NCI-H82 treated with DMSO at 0.1 percent for 48 hours (cell line): ENCODE results near the gene GJA10.
"Not testable (repeated sequence)": the region's sequence is repeated elsewhere in the genome, so short reads cannot be mapped to it uniquely, and the experiment has no call there.

Experiments used
- DNase-seq: peaks from one replicate; lab custom pipeline; 2025; ENCODE audit not compliant: unreplicated experiment; lab: John Stamatoyannopoulos, UW

The GJA10 gene

DNA sequence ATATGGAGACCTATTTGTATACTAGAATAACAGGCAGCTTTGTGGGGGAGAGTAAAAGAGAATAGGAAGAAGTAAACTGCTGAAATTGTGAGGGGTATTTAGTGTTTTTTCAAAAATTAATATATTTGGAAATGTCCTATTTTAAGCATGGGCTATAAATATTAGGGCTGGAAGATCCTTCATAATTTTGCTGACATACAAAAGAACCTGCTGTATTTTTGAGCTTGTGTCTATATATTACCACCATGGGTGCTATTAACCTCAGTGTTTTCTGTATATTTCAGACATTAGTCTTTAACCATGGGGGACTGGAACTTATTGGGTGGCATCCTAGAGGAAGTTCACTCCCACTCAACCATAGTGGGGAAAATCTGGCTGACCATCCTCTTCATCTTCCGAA is at the start of gene GJA10:
Gene GJA10, plus strand, starts transcription at position 301 of the 400 bp plus-strand sequence. Its CDS starts 0 bp downstream, at position 301.
- DNase-seq = no peak

DNA sequence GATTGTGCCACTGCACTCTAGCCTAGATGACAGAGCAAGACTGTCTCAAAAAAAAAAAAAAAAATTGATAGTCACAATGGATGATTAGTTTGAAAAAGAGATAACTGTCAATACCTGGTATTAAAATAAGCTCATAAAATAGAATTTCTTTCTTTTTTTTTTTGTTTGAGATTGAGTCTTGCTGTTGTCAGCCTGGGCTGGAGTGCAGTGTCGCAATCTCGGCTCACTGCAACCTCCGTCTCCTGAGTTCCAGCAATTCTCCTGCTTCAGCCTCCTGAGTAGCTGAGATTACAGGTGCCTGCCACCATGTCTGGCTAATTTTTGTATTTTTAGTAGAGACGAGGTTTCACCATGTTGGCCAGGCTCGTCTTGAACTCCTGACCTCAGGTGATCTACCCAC is 46.8 kb upstream of the GJA10 start:
- DNase-seq = not testable (repeated sequence)

GRCh38 chr6:89853068-89853467 is 41.2 kb upstream of the GJA10 start:
- DNase-seq = no peak

DNA sequence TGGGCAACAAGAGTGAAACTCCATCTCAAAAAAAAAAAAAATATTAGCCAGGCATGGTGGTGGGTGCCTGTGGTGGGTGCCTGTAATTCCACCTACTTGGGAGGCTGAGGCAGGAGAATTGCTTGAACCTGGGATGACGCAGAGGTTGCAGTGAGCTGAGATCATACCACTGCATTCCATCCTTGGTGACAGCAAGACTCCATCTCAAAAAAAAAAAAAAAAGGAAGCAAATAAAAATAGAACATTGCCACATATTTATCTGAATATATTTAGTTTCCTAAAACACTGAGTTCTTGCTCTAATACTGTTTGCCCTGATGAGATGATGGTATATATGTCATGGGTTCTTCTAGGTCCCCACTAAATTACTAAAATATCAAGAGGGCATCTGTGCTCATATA is 36.2 kb upstream of the GJA10 start:
- DNase-seq = no peak

DNA sequence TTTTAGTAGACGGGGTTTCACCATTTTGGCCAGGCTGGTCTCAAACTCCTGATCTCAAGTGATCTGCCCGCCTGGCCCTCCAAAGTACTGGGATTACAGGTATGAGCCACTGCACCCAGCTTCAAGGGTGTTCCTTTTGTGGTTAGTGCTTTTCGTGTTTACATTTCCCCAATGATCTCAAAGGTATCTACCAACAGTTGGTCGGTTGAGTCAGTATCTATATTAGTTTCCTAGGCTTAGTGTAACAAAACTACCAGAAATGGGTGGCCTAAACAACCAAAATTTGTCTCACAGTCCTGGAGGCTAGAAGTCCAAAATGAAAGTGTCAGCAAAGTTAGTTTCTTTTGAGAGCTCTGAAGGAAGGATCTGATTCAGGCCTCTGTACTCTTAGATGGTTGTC is 34.5 kb upstream of the GJA10 start:
- DNase-seq = no peak

DNA sequence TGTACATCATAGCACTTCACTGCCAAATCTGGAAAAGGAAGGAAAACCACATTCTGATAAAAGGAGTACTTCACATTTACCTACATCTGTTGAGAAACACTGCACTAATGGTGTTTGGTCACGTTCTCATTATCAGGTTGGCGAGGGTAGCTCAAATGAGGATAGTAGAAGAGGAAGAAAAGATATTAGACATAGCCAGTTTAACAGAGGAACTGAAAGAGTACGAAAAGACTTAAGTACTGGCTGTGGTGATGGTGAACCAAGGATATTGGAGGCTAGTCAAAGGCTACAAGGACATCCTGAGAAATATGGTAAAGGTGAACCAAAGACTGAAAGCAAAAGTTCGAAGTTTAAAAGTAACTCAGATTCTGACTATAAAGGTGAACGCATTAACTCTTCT is 32.0 kb upstream of the GJA10 start:
- DNase-seq = no peak

DNA sequence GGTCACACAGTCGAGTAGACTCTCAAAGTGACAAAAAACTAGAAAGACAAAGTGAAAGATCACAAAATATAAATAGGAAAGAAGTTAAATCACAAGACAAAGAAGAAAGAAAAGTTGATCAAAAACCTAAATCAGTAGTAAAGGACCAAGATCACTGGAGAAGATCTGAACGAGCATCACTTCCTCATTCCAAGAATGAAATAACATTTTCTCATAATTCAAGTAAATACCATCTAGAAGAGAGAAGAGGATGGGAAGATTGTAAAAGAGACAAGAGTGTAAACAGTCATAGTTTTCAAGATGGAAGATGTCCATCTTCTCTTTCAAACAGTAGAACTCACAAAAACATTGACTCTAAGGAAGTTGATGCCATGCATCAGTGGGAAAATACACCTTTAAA is 31.6 kb upstream of the GJA10 start:
- no peak for DNase-seq

DNA sequence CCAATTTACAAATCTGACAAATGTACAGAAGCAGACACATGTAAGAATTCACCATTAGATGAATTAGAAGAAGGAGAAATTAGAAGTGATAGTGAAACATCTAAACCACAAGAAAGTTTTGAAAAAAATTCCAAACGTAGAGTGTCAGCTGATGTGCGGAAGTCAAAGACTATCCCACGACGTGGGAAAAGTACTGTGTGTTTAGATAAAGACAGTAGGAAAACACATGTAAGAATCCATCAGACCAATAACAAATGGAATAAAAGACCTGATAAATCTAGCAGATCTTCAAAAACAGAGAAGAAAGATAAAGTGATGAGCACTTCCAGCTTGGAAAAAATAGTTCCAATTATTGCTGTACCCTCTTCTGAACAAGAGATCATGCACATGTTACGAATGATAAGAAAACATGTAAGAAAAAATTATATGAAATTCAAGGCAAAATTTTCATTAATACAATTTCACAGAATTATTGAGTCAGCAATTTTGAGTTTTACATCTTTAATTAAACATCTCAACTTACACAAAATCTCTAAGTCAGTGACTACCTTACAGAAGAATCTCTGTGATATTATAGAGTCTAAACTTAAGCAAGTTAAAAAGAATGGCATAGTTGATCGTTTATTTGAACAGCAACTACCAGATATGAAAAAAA is 28.1 kb upstream of the GJA10 start:
- DNase-seq = no peak

DNA sequence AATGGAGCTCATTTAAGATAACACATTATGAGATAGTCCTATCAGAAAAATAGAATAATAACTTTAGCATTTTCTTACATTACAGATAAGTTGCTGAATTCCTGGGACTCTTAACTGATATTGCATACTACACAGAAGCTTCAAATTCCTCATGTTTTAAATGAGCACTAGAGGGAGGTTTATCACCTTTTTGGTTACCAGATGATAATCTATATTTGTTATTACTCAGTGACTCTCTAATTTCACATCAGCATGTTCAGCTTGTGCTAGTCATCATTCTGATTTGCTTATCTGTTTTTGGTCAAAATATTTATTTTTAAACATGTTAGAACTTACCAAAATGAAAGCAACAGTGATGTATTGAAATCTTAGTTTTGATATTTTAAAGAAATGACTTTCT is 20.5 kb upstream of the GJA10 start:
- DNase-seq = no peak

DNA sequence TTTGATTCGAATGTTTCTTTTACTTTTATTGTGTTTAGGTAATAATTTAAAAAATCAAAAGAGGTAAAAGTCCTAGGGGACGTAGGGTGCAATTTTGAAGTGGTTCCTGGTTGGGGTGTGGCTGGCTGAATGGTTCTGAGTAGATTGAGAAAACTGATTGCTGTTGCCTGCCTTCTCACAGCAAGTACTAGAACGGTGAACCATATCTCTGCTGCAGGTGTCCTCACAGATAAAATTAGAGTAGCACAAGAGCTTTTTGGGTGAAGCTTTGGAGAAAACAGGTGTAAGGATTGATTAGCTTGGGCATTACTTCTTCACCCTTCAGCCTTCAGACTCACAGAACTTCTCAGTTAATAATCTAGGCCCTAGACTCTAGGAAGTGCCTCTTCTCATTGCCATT is 19.8 kb upstream of the GJA10 start:
- no peak for DNase-seq

- DNase-seq = no peak
Observed at GRCh38 chr6:89886378-89887120, 7.7 kb upstream of the GJA10 start.

DNA sequence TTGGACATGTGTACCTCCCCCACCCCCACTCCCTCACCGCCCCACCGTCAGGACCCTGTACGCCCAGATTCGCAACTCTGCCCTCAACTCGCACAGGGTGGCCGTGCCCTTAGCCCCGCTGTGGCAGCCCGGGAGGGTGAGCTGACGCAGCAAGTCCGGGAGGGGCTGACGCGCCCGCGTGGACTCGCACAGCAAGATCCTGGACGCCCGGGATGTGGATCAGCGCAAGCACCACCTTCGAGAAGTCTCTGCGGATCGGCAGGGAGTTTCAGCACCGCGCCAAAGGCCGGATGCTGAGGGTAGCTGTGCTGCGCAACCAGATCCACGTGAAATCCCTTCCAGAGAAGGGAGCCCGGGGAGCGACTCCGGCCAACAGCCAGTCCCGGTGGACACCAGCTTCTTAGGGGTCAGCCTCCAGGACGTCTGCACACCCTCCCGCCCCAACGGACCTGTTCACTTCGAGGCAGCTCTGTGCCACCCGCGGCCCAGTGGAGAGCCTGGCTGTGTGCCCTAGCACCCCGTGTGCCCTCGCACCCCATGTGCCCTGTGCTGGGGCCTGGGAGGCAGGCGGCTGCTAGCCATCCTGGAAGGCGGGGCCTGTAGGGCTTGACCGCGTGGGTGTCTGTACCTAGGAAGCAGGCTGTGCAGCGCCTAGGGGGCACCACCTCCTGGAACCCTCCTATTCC is 6.7 kb upstream of the GJA10 start:
- DNase-seq = no peak

DNA sequence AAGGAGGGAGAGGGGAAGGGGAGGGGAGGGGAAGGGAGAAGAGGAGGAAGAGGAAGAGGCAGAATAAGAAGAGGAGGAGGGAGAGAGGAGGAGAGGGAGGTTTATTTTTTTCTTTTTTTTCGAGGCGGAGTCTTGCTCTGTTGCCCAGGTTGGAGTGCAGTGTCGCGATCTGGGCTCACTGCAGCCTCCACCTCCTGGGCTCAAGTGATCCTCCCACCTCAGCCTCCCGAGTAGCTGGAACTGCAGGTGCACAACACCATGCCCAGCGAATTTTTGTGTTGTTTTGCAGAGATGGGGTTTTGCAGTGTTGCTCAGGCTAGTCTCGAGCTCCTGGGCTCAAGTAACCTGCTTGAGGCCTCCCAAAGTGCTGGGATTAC is 6.1 kb upstream of the GJA10 start:
- no peak for DNase-seq

DNA sequence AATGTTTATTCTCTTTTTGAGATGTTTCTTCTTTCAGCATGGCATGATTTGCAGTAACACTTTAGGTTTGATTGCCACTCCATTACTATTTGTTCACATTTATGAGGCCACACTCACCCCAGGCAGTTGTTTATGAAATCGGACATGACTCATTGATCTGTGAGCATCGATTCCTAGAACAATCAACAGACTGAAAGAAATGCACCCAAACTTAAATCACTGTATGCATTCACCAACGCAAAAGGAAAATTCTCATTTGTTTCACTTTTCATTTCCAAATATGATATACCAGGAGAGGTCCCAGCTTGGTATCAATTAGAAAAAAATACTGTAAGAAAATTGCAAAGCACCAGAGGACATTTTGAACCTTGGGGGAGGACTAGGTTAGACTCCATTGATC is 5.4 kb upstream of the GJA10 start:
- DNase-seq = no peak

DNA sequence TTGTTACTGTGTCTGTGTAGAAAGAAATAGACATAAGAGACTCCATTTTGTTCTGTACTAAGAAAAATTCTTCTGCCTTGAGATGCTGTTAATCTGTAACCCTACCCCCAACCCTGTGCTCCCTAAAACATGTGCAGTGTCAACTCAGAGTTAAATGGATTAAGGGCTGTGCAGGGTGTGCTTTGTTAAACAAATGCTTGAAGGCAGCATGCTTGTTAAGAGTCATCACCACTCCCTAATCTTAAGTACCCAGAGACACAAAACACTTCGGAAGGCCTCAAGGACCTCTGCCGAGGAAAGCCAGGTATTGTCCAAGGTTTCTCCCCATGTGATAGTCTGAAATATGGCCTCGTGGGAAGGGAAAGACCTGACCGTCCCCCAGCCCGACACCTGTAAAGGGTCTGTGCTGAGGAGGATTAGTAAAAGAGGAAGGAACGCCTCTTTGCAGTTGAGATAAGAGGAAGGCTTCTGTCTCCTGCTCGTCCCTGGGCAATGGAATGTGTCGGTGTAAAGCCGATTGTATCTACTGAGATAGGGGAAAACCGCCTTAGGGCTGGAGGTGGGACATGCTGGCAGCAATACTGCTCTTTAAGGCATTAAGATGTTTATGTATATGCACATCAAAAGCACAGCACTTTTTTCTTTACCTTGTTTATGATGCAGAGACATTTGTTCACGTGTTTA is 3.3 kb upstream of the GJA10 start:
- DNase-seq = peak; percentile 21

GRCh38 chr6:89892577-89892976 is 1.7 kb upstream of the GJA10 start:
- not testable (repeated sequence) for DNase-seq

DNA sequence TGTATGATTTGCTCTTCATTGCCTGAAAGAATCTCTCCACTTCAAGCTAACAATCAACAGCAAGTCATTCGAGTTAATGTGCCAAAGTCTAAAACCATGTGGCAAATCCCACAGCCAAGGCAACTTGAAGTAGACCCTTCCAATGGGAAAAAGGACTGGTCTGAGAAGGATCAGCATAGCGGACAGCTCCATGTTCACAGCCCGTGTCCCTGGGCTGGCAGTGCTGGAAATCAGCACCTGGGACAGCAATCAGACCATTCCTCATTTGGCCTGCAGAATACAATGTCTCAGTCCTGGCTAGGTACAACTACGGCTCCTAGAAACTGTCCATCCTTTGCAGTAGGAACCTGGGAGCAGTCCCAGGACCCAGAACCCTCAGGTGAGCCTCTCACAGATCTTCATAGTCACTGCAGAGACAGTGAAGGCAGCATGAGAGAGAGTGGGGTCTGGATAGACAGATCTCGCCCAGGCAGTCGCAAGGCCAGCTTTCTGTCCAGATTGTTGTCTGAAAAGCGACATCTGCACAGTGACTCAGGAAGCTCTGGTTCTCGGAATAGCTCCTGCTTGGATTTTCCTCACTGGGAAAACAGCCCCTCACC is 1.1 kb downstream of the GJA10 start:
- DNase-seq = no peak

DNA sequence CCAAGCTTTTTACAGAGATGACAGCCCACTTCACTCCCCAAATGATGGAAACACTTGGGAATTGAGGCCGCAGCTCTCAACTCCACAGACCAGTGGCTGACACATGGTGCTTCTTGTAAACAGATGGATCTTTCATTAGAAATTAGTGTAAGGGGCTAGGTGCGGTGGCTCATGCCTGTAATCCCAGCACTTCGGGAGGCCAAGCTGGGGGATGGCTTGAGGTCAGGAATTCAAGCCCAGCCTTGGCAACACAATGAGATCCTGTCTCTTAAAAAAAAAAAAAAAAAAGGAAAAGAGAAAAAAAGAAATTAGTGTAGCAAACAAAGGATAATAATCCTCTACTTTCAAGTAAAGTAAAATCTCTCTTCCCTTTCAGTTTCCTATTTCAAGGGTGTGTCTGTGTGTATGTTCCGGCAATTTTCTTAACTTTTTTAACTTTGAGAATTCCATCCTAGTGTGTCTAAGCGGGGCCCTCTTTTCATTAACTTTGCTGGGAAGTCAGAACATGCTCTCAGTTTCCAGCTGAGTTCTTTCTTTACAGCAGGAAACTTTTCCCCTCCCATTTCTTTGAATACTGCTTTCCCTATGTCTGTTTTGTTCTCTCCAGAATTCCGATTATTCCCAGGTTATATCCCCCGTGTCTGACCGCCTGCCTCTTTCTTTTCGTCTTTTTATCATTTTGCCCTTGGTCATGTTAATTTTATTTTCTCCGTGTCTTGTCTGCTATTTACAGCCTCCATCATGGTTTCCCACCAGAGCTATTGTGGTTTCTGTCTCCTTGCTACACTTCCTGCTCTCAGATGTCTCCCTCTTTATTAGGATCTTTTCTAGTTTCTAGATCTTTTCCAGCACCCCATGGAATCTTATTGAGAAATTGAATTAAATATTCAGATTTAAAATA is 16.0 kb downstream of the GJA10 start:
- DNase-seq = not testable (repeated sequence)

- no peak for DNase-seq
Observed at GRCh38 chr6:89910902-89911240, 16.6 kb downstream of the GJA10 start.

DNA sequence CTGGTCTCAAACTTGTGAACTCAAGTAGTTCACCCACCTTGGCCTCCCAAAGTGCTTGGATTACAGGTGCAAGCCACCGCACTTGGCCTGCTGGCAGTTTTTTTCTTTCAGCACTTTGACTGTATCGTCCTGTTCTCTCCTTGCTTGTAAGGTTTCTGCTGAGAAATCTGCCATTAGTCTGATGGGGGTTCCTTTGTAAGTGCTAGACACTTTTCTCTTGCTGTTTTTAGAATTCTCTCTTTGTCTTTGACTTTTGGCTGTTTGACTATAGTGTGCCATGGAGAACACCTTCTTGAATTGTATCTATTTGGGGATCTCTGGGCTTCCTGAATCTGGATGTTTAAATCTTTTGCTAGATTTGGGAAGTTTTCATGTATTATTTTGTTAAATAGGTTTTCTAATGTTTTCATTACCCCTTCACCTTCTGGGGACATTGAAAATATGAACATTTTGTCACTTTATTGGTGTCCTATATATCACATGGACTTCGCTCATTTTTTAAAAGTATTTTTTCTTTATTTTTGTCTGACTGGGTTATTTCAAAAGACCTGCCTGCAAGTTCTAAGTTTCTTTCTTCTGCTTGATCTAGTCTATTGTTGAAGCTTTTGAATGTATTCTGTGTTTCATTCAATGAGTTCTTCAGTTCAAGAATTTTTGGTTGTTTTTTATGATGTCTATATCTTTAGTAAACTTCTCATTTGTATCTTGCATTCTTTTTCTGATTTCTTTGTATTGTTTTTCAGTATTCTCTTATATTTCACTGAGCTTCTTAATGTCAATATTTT is 22.1 kb downstream of the GJA10 start:
- DNase-seq = no peak
